ENCODE data around the gene SPAG5. TPM values are rescaled to one million over a fixed set of nuclear protein-coding genes. Genes with fewer than 3 reads are reported as not detected.

SPAG5 gene
- total RNA-seq, 4 donors from 2014 or later = 1.4 to 4.9 (median 2.6) TPM

- peak; percentile 99 for ATAC-seq
These were observed 46.2 kb upstream of the SPAG5 start, which contains the start of gene BLTP2 for GRCh38 chr17:28644787-28645575. TSS of gene BLTP2 (minus strand) at chr17:28645158. CDS start at chr17:28645056, 102 bp downstream.

GRCh38 chr17:28643983-28644786 lies 45.4 kb upstream of the SPAG5 start:
- 0 to 7% methylated on average over 3 to 12 of the region's 18 CpGs for WGBS, 2 donors (ENCODE audit: low coverage in 1 of 2)
- Histone ChIP-seq H3K9me3 (no peaks in the 10 kb centered on the region), H3K36me3 (peaks cover 0 to 56% of the 10 kb centered on the region in 2 donors), H3K27ac (peak overlapping the region; percentile 87 to 98 (median 92)), H3K4me1 (peaks cover 6 to 42% (median 8%) of the 10 kb centered on the region in 3 donors), H3K27me3 (no peaks in the 10 kb centered on the region), H3K4me3 (peak overlapping the region; percentile 78 to 82)
- no peak for ATAC-seq
- TF ChIP-seq POLR2A (IDR thresholded peaks at IDR 0.05) (no peak), EP300 (IDR thresholded peaks at IDR 0.05) (no peak), POLR2AphosphoS5 (IDR thresholded peaks at IDR 0.05) (peak; percentile 27), CTCF (IDR thresholded peaks at IDR 0.05) (peak; percentile 20 to 54 (median 43))

More at GRCh38 chr17:28644787-28645575, 46.2 kb upstream of the SPAG5 start, which contains the start of gene BLTP2:
- Histone ChIP-seq H3K27me3 (no peaks in the 10 kb centered on the region), H3K4me3 (peak within 1 kb of the TSS; percentile 78 to 82), H3K27ac (peak within 1 kb of the TSS; percentile 87 to 98 (median 92)), H3K9me3 (no peaks in the 10 kb centered on the region), H3K36me3 (peaks cover 0 to 55% of the 10 kb centered on the region in 2 donors), H3K4me1 (peaks cover 6 to 42% (median 8%) of the 10 kb centered on the region in 3 donors)
- 2% methylated on average over 14 of the region's 89 CpGs; no CpG with 5 or more reads in 1 of the 2 donors for WGBS, 2 donors (ENCODE audit: low coverage in 1 of 2)
- TF ChIP-seq POLR2A (IDR thresholded peaks at IDR 0.05) (peak; percentile 75 to 78), EP300 (IDR thresholded peaks at IDR 0.05) (no peak), CTCF (IDR thresholded peaks at IDR 0.05) (peak in 2 of 4 experiments; percentile 31 to 50), POLR2AphosphoS5 (IDR thresholded peaks at IDR 0.05) (peak; percentile 80)

GRCh38 chr17:28641579-28641978 lies 42.8 kb upstream of the SPAG5 start:
- WGBS, 2 donors (ENCODE audit: low coverage in 1 of 2) = 82% methylated on average over 2 of the region's 2 CpGs; no CpG with 5 or more reads in 1 of the 2 donors
- no peaks in the 10 kb centered on the region for H3K9me3 ChIP-seq
- peaks cover 0 to 67% of the 10 kb centered on the region in 2 donors for H3K36me3 ChIP-seq
- H3K4me1 ChIP-seq = peaks cover 3 to 34% (median 7%) of the 10 kb centered on the region in 3 donors
- ATAC-seq = no peak
- no peak overlapping the region for H3K4me3 ChIP-seq
- H3K27me3 ChIP-seq = no peaks in the 10 kb centered on the region
- TF ChIP-seq EP300 (IDR thresholded peaks at IDR 0.05) (no peak), CTCF (IDR thresholded peaks at IDR 0.05) (no peak), POLR2A (IDR thresholded peaks at IDR 0.05) (no peak), POLR2AphosphoS5 (IDR thresholded peaks at IDR 0.05) (no peak)
- H3K27ac ChIP-seq = no peak overlapping the region

GRCh38 chr17:28635506-28635905 lies 36.7 kb upstream of the SPAG5 start:
- Histone ChIP-seq H3K36me3 (peaks cover 0 to 100% of the 10 kb centered on the region in 2 donors), H3K4me1 (no peaks in the 10 kb centered on the region), H3K4me3 (no peak overlapping the region), H3K27ac (no peak overlapping the region), H3K27me3 (no peaks in the 10 kb centered on the region), H3K9me3 (no peaks in the 10 kb centered on the region)
- no peak for ATAC-seq
- WGBS, 2 donors (ENCODE audit: low coverage in 1 of 2) = no CpG with 5 or more reads among the region's 1 CpG
- no peak for TF ChIP-seq EP300 (IDR thresholded peaks at IDR 0.05)
- no peak for TF ChIP-seq CTCF (IDR thresholded peaks at IDR 0.05)

Data from gastroesophageal sphincter (tissue), 4 donors.